ENCODE data around the gene SYT7. TPM values are rescaled to one million over a fixed set of nuclear protein-coding genes. Genes with fewer than 3 reads are reported as not detected.

SYT7 gene
- total RNA-seq, 1 donor from 2014 or later, result 1.8 TPM

DNA sequence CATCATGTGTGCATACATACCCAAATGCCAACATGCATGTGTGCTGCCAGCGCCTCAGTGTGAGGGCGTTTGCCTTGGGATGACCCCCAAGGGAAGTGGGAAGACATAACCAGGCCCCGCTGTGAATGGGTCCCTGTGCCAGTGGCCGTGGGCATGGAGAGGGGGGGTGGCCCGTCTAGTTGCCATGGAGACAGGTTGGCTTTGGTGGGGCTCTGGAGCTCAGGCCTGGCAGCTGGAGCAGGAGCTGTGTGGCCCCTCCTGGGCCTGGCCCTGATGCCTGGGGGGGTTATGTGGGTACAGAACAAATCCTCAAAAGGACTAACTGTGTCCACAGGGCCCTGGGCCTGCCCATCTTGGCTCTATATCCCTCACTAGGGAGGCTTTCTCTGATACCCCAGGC lies 8.0 kb downstream of the SYT7 start:
- Histone ChIP-seq H3K27me3 (peaks cover 4% of the 10 kb centered on the region), H3K4me3 (no peak overlapping the region), H3K27ac (no peak overlapping the region), H3K4me1 (no peaks in the 10 kb centered on the region), H3K9me3 (no peaks in the 10 kb centered on the region), H3K36me3 (no peaks in the 10 kb centered on the region)
- DNase-seq (ENCODE audit: low spot score in 2 of 2), result no peak
- TF ChIP-seq, protein P1, sequence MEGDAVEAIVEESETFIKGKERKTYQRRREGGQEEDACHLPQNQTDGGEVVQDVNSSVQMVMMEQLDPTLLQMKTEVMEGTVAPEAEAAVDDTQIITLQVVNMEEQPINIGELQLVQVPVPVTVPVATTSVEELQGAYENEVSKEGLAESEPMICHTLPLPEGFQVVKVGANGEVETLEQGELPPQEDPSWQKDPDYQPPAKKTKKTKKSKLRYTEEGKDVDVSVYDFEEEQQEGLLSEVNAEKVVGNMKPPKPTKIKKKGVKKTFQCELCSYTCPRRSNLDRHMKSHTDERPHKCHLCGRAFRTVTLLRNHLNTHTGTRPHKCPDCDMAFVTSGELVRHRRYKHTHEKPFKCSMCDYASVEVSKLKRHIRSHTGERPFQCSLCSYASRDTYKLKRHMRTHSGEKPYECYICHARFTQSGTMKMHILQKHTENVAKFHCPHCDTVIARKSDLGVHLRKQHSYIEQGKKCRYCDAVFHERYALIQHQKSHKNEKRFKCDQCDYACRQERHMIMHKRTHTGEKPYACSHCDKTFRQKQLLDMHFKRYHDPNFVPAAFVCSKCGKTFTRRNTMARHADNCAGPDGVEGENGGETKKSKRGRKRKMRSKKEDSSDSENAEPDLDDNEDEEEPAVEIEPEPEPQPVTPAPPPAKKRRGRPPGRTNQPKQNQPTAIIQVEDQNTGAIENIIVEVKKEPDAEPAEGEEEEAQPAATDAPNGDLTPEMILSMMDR (IDR thresholded peaks at IDR 0.05), result no peak
- intact Hi-C loops (cut with DNase I), result no loop called here

DNA sequence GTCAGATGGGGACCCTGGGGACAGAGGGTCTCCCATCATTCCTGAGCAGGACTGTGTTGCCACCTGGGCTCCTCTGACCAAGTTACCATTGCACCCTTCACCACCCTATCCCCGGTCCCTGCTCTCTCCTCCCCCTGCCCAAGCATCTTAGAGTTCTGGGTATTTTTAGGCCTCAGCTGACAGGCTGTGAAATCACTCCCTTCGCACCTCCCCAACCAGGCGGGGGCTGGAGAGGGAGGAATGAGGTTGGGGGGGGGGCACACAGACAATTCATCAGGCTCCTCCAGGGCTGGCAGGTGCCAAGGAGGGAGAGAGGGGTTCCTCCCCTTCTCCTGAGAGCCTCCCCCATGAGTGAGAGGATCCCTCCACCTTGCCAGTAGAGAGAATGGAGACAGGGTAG lies 9.0 kb downstream of the SYT7 start:
- Histone ChIP-seq H3K9me3 (no peaks in the 10 kb centered on the region), H3K4me3 (no peak overlapping the region), H3K27ac (no peak overlapping the region), H3K27me3 (peaks cover 9% of the 10 kb centered on the region), H3K4me1 (no peaks in the 10 kb centered on the region), H3K36me3 (no peaks in the 10 kb centered on the region)
- TF ChIP-seq, protein P1 (IDR thresholded peaks at IDR 0.05), result no peak
- no peak for DNase-seq (ENCODE audit: low spot score in 2 of 2)
- intact Hi-C loops (cut with DNase I), result no loop called here

DNA sequence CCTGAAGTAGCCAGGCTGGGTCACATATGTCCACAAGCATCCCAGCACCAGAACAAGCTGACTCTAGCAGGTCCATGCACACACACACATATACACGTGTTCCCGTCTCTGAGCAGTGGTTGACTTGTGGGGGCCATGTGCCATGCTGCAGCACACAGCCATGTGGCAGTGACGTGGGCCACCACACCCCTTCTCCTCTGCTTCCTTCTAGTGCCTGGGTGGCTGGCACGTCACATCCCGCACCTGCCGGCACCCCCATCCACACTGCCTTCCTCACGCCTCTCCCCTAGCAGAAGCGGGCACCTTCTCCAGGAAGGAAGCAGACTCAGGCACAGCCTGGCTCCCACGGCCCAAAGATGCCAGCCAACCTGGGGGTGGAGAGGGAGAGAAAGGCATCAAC lies 9.5 kb downstream of the SYT7 start:
- Histone ChIP-seq H3K27ac (no peak overlapping the region), H3K36me3 (no peaks in the 10 kb centered on the region), H3K4me1 (no peaks in the 10 kb centered on the region), H3K4me3 (no peak overlapping the region), H3K9me3 (no peaks in the 10 kb centered on the region), H3K27me3 (peaks cover 9% of the 10 kb centered on the region)
- intact Hi-C loops (cut with DNase I), result no loop called here
- TF ChIP-seq, protein P1 (IDR thresholded peaks at IDR 0.05), result no peak
- no peak for DNase-seq (ENCODE audit: low spot score in 2 of 2)

GRCh38 chr11:61569701-61570100 lies 11.2 kb downstream of the SYT7 start:
- H3K27me3 ChIP-seq, result peaks cover 9% of the 10 kb centered on the region
- no peak for DNase-seq (ENCODE audit: low spot score in 2 of 2)
- no peak overlapping the region for H3K27ac ChIP-seq
- no peaks in the 10 kb centered on the region for H3K36me3 ChIP-seq
- H3K4me1 ChIP-seq, result no peaks in the 10 kb centered on the region
- no peaks in the 10 kb centered on the region for H3K9me3 ChIP-seq
- intact Hi-C loops (cut with DNase I), result no loop called here
- TF ChIP-seq, protein P1 (IDR thresholded peaks at IDR 0.05), result no peak
- no peak overlapping the region for H3K4me3 ChIP-seq

- intact Hi-C loops (cut with DNase I), result no loop called here
- TF ChIP-seq, protein P1 (IDR thresholded peaks at IDR 0.05), result no peak
- no peak for DNase-seq (ENCODE audit: low spot score in 2 of 2)
- Histone ChIP-seq H3K4me1 (no peaks in the 10 kb centered on the region), H3K9me3 (no peaks in the 10 kb centered on the region), H3K27ac (no peak overlapping the region), H3K36me3 (no peaks in the 10 kb centered on the region), H3K4me3 (no peak overlapping the region), H3K27me3 (peaks cover 9% of the 10 kb centered on the region)
These were observed 11.9 kb downstream of the SYT7 start for GRCh38 chr11:61569018-61569417.

Measured in ascending aorta (tissue), 2 donors.